NOMO-1 (cell line): ENCODE measurements around the gene HJURP.
A peak's percentile ranks its signal among the peaks of the same experiment; 100 is the strongest.
"Not testable (repeated sequence)": the region's sequence is repeated elsewhere in the genome, so short reads cannot be mapped to it uniquely, and the experiment has no call there.

ENCODE experiments used
- DNase-seq, 2 experiments: peaks; one replicate each; lab custom pipeline; 2025; ENCODE audit not compliant: unreplicated experiment in 2 of 2; lab: John Stamatoyannopoulos, UW

Gene HJURP

GRCh38 chr2:233854241-233854981 lies at the start of gene HJURP:
HJURP (minus strand) TSS chr2:233854535; CDS start chr2:233854500, 35 bp downstream.
- DNase-seq, result peak; percentile 96 to 97

- DNase-seq, result no peak
These were observed 47.5 kb upstream of the HJURP start for GRCh38 chr2:233901884-233902283.

- DNase-seq, result no peak
These were observed 47.0 kb upstream of the HJURP start for GRCh38 chr2:233901367-233901766.

- DNase-seq, result not testable (repeated sequence)
These were observed 41.9 kb upstream of the HJURP start for GRCh38 chr2:233896253-233896652.

- DNase-seq, result no peak
These were observed 38.5 kb upstream of the HJURP start for GRCh38 chr2:233892793-233893192.

GRCh38 chr2:233882353-233882752 lies 28.0 kb upstream of the HJURP start:
- no peak for DNase-seq

GRCh38 chr2:233872125-233872524 lies 17.8 kb upstream of the HJURP start:
- DNase-seq, result peak; percentile 76 to 87

- DNase-seq, result no peak
These were observed 17.1 kb upstream of the HJURP start for GRCh38 chr2:233871432-233871831.

GRCh38 chr2:233867993-233868532 lies 13.7 kb upstream of the HJURP start, which contains the start of gene MSL3B:
MSL3B (minus strand) TSS chr2:233868386.
- DNase-seq, result no peak

- no peak for DNase-seq
These were observed 12.1 kb upstream of the HJURP start for GRCh38 chr2:233866479-233866878.

- no peak for DNase-seq
These were observed 11.5 kb upstream of the HJURP start for GRCh38 chr2:233865838-233866237.

GRCh38 chr2:233862261-233862768 lies 8.0 kb upstream of the HJURP start:
- DNase-seq, result no peak

- DNase-seq, result no peak
These were observed 4.0 kb upstream of the HJURP start for GRCh38 chr2:233858331-233858730.

GRCh38 chr2:233857511-233858141 lies 3.3 kb upstream of the HJURP start:
- DNase-seq, result peak; percentile 48 to 60

GRCh38 chr2:233856184-233856583 lies 1.8 kb upstream of the HJURP start:
- no peak for DNase-seq

GRCh38 chr2:233855345-233855744 lies 1.0 kb upstream of the HJURP start:
- DNase-seq, result no peak

- no peak for DNase-seq
These were observed 473 bp downstream of the HJURP start for GRCh38 chr2:233853883-233854240.

GRCh38 chr2:233853353-233853752 lies 982 bp downstream of the HJURP start:
- DNase-seq, result no peak

- DNase-seq, result no peak
These were observed 2.3 kb downstream of the HJURP start for GRCh38 chr2:233852056-233852455.

- DNase-seq, result no peak
These were observed 3.2 kb downstream of the HJURP start for GRCh38 chr2:233851169-233851568.

GRCh38 chr2:233850745-233851144 lies 3.6 kb downstream of the HJURP start:
- no peak for DNase-seq
